GM18858 (cell line): ENCODE data around the gene LCE6A.

Experiments
- ATAC-seq: cut with Tn5 transposase; IDR thresholded peaks from one replicate; pipeline ENCODE4 v1.9.1; 2021; ENCODE audit not compliant: unreplicated experiment

The LCE6A gene, protein sequence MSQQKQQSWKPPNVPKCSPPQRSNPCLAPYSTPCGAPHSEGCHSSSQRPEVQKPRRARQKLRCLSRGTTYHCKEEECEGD

DNA sequence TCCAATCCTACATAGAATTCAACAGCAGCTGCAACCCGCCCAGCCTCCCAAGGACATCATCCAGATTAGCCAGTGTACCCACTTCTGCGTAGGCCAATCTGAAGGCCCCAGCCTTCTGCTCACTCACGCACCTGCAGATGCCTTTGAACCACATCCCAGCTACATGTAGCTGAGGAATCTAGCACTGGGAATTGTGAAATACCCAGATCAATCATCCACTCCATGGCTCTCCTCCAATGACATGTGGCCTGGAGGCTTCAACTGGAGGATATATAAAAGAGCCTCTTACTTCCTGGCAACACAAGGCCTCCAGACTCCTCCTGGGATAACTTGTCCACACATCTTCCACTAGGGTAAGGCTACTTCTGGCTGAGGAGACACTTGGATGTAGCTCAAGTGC lies at the start of gene LCE6A:
TSS of gene LCE6A (plus strand) at position 301 of the 400 bp plus-strand sequence. CDS start 665 bp downstream, outside the sequence.
- ATAC-seq: no peak

DNA sequence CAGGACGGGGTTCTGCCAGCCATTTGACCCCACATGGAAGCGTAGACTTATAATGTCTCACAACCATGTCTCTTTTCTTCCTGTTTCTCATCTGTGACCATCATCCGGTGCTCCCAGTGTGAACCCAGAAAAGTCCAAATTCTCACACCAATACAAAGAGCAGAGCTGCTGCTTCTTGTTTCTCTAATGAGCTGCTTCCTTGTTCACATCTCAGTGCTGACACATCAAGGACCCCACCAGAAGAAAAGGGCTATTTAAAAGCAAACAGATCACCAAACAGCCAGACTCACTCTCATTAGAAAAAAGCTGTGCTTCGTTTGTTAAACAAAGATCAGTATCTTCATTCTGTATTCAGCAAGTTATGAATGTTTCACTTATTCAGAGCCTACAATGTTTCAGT lies 47.0 kb upstream of the LCE6A start:
- ATAC-seq: no peak

DNA sequence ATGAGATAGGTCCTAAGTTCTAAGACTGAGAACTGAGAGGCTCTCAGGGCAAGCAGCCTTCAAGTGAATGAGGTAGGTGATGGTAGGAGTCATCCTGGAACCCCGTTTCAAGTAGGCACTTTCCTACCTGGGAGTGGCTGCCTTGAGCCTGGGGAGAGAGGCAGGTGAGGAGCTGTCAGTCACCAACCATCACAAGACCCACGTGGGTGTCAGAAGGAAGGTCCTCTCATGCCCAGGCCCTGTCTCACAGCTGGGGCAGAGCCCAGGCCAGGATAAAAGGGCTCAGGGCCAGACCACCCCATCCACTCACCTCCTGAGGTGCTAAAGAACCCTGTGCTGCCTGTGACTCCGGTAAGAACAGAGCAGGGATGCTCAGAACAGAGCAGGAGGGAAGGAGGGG lies 46.2 kb upstream of the LCE6A start, which contains the start of gene LCE1D:
TSS of gene LCE1D (plus strand) at position 301 of the 400 bp plus-strand sequence. CDS start 1,074 bp downstream, outside the sequence.
- no peak for ATAC-seq

DNA sequence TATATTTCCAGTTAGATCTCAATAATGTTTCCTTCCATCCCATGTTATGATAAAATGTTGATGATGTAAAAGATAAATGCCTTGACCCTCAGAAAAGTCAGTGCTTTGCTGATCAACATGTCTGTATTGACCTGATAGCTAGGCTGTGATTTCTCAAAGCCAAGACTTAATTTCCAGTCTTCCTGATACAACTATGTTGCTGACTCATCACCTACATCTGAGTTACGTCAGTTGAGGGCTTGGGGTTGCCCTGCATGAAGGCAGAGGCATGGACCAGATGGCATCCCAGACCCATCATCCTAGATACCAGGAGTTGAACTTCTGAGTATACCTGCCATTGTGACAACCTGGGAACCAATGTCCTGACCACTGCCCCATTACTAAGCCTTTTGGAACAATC lies 41.3 kb upstream of the LCE6A start:
- ATAC-seq: no peak

DNA sequence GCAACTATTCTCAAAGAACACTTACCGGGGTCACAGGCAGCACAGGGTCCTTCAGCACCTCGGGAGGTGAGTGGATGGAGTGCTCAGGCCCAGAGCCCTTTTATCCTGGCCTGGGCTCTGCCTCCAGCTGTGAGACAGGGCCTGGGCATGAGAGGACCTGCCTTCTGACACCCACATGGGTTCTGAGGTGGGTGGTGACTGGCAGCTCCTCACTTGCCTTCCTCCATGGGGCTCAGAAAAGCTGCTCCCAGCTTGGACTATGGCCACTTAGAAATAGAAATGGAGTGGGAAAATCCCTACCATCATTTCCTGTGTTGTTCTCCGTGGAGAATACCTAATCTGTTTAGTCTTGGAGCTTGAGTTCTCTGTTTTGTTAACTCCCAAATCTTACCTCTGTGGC lies 36.1 kb upstream of the LCE6A start, which contains the start of gene LCE1C:
TSS of gene LCE1C (minus strand) at position 76 of the 400 bp plus-strand sequence. CDS start 1,173 bp downstream, outside the sequence.
- no peak for ATAC-seq

DNA sequence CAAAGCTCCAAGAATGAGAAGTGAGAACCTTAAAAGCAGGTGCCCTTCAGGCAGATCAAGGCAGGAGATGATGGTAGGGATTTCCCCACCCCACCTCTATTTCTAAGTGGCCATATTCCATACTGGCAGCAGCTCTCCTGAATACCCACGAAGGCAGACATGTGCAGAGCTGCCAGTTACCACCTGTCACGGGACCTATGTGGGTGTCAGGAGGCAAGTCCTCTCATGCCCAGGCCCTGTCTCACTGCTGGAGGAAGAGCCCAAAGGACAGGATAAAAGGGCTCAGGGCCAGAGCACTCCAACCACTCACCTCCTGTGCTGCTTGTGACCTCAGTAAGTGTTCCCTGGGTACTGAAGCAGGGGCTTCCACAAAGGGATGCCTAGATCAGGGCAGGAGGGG lies 31.6 kb upstream of the LCE6A start:
- no peak for ATAC-seq

DNA sequence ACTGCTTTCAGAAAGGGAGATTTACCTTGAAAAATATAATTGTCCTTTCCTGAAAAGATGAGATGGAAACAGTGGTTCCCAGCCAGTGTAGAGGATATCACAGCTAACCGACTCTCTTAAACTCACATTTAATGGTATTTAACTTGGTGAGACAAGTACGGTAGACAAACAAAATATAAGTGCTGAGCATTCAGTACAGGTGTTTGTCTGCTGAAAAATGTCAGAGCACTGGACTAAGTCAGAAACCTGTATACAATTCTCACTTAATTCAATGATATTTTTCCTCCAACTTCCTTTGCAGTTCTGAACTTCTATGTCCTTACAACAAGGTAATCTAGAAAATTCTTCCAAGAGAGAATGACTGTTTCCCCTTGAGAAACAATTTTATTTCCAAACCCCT lies 31.0 kb upstream of the LCE6A start, which contains the start of gene LCE1B:
TSS of gene LCE1B (plus strand) at position 301 of the 400 bp plus-strand sequence. CDS start 476 bp downstream, outside the sequence.
- no peak for ATAC-seq

DNA sequence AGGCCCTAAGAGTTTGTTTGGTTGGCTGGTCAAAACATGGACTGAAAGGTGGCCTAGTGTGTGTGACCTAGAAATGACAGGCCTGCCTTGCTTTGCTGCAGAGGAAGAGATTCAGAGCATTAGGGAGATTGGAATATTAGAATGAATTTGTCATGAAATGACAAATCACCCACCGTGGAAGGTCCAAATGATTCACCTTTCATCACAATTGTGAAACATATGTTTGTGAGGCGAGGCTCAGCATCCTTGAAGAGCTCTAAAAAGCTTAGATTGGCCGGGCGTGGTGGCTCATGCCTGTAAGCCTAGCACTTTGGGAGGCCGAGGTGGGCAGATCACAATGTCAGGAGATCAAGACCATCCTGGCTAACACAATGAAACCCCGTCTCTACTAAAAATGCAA lies 25.3 kb upstream of the LCE6A start:
- ATAC-seq: no peak

DNA sequence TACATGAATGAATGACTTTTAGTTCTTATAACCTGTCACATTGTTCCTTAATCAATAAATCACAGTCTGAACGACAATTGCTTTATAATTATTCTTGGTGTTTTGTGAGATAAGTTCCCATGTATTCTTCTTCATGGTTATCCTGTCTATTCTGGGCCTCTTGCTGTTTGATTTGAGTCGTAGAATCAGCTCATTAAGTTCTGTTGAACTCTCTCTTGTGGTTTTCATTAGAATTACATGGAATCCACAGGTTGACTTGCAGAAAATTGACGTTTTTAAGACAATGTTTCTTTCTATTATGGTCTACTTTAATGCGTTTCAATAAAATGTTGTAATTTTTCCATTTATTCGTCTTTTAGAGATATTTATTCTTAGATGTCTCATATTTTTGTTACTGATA lies 19.4 kb upstream of the LCE6A start:
- no peak for ATAC-seq

DNA sequence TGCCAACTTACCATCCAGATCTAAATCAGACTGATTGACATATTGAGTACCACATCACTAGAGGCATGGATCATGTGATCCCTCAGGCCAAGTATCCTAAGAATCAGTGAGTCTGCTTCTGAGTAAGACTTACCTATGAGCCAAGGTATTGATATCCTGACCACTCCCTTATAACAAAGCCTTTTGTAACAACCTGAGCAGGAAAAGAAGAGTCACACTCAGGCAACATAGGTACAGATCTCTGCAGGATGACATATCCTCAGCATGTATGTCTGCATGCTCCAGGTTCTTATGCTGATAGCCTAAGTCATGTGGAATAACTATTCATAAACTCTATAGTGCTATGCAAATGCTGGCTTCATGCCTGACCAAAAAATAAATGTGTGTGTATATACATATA lies 17.7 kb upstream of the LCE6A start:
- no peak for ATAC-seq

DNA sequence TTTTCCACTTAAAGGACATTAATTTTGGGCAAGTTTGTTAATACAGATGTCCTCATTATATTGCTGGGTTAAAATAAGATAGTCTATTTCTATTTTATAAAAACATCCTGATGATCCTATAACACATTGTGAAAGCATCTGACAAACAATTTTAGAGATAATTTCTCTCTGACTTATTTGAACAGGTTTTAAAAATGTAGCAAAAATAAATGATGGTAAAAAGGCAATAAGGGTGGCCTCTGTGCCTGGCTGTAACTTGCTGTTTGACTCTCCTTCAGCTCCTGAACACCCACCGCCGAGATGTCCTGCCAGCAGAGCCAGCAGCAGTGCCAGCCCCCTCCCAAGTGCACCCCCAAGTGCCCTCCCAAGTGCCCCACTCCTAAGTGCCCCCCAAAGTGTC lies 15.5 kb upstream of the LCE6A start, which contains the start of gene LCE1A:
TSS of gene LCE1A (plus strand) at position 301 of the 400 bp plus-strand sequence. CDS start at position 301, 0 bp downstream.
- no peak for ATAC-seq

DNA sequence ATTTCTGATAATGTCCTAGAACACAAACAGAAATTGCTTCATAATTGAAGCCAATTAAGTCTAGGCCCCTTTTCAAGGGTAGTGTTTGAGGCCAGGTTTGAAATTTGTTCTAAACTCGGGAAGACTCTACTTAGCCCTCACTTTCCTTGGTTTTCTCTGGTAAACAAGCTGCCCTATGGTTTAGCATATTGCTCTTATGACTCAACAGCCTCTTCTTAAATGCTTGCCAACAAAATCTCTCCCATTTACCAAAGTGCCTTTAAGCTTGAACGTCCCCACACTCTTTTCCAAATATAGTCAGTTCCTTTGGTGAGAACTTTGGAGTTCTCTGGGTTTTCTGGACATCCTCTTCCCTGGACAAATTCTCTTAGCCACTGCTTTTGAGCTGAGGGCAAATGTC lies 5.8 kb upstream of the LCE6A start:
- no peak for ATAC-seq

DNA sequence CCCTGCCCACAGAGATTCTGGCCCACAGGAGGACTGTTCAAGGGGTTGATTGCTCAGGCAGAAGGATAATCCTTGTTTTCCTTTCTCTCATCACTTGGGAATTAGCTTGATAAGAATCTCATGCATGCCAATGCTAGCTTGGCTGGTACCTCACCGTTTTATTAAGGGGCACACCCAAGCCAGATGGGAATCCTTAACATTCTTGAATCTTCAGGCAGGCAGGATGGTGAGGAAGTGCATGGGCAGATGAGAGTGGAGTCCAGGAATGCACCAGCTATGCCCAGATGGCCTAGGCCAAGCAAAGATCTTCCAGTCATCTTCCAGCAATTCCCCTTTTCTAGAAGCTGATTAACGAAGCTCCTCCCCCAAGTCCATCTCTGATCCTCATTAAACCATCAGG lies 13.0 kb downstream of the LCE6A start:
- no peak for ATAC-seq

DNA sequence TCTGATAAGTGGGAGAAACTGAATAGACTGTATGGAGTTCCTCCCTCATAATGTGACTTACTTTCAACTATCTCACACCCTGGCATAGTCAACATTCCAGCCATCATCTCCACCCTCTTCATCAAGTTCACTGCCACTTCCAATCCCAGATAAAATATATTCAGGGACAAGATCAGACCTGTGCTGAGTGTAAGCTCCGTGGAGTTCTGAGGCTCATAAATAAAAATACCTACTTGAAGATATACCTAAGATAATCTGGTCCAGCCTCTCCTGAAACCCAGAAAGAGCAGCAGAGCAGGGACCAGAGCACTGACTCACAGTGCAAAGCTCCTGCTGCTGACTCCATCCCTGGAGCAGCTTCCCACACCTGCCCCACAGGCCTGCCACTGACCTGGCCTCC lies 15.4 kb downstream of the LCE6A start:
- ATAC-seq: no peak

DNA sequence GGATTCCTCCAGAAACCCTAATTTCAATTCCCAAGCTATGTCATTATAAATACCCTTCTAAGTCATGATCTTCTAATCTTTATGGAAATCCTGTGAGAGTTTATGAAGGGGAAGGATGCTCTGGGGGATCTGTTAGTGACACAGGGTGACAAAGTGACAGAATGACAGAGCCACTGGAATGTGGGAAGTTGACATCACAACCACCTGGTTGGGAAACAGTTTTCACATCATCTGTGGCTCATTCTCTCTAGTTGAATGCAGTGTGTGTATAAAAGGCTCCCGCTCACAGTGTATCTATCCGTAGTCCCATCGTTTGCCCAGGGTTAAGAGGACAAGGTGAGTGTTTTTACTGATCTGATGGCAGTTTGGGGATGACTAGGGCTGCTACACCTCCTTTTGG lies 17.0 kb downstream of the LCE6A start, which contains the start of gene LCE7A:
TSS of gene LCE7A (plus strand) at position 301 of the 400 bp plus-strand sequence. CDS start 702 bp downstream, outside the sequence.
- no peak for ATAC-seq

DNA sequence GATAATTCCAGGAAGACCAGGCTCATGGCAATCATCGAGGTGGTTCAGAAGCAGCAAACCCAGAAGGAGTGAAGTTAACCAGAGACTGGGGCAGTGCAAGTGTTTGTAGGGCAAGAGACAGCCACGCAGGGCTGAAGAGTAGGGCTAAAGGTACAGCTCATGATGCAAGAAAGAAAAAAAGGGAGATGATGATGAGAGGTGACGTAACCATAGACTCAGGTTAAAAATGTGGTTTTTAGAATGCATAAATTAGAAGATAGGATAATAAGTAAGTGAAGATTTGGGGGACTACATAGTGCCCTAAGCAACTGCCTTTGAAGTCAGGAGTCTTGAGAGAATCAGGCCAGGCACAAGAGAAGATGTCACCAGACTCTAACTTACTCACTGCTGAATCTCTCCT lies 17.5 kb downstream of the LCE6A start:
- no peak for ATAC-seq

DNA sequence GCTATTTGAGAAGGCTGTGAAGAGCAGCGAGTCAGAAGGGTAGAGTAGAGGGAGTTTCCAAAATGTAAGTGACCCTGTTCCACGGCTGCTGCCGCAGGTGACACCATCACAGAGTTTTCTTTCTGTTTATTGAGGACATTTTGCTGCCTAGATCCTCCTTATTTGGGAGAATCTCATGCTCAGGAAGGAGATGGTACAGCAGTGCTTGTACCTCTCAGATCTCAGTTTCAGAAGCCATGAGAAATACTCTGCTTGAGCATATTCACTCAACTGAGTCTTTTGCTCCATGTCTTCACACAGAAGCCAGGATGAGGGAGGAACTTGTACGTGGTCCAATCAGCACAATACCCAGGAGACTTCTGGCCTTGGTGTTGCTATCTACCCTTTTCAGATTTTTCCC lies 18.7 kb downstream of the LCE6A start:
- no peak for ATAC-seq

DNA sequence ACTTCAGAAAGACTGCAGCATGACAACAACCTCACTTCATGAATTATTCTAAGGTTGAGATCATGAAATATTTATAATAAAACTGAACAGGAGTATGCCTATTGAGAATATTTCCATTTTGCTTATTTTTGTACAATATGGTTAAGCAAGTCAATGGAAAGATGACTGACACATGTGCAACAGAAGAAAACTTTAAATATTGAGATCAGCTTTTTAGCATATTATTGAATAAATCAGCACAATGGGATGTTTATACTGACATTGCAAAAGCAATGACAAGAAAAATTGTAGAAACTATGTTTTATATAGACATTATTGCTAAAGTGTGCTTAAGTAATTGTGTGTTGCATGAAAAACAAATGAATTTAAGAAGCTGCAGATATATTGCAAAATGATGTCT lies 21.8 kb downstream of the LCE6A start:
- ATAC-seq: no peak

DNA sequence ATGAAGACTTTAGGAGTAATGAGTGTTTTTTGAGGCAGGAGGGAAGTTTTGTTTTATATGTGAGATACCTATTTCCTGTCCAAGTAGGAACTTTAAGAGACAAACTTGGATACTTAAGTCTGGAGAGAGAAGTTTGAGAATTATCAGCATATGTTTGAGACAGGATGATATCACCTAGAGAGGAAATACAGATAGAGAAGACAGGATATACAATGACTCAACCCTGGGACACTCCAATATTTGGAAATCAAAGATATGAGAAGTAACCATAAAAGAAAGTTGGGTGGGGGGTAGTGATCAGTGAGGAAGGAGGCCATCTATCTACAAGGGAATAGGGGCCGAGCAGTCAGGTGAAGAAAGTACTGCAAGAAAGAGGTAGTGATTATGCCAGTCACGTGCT lies 23.7 kb downstream of the LCE6A start:
- ATAC-seq: no peak

DNA sequence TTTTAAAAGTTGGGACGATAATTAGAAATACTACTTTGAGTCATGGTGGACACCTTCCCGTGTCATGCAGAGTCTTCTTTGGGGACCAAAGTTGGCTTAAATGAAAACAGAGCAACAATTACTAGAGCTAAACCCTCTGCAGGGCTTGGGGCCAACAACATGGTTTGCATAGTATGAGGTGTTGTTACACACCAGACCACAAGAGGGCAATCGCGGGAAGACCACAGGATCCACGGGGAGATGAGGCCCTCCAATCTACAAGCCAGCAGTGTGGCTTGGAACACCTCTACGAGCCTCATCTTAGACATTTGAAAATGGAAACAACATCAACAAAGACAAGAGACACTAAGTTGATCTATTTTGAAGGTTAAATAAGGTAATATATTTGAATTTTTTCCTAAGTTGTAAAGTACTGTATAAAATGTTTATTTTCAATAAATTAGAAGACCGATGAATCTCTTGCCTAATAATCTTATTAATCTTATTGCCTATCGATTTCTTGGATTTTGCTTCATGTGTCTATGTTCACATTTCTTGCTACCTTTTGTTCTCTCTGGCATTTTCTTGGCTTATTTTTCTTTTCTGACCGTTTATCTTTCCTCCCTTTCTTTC lies 27.3 kb downstream of the LCE6A start:
- peak; percentile 47 for ATAC-seq

DNA sequence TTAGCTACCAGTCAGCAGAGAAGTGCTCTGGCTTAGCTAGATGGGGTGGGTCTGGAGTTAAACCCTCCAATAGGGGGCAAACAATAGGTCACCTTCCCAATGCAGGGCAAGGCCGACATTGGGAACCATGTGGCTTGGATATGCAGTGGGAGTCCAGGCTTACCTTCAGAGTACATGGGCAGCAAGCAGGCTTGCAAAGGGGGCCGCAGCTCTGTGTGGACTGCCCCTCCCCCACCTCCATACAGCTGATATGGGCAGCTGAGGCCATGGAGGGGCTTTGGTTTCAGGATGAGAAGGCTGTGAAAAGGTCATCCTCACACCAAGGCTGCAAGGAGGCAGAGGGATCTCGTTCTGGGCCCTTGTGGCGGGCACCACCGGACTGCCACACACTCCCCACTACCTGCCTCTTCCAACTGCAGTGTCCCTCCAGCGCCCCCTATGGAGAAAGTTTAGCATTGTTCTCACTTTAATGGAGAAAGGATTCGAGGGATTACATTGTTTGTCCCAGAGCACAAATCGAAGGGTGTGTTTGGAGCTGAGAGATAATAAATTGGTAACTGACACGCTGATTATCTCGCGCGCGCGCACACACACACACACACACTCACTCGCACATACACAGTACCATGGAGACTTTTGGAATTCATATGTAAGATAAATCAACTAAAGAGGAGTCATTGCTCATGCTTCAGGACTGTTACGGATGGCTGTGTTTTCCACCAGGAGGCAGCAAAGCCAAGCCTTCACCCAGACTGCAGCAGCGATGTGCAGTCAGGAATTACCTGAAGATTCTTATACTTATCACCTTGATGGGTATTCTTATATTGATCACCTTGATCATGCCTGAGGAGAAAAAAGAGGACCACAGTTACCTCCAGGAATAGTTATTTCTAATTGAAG lies 28.4 kb downstream of the LCE6A start:
- no peak for ATAC-seq

DNA sequence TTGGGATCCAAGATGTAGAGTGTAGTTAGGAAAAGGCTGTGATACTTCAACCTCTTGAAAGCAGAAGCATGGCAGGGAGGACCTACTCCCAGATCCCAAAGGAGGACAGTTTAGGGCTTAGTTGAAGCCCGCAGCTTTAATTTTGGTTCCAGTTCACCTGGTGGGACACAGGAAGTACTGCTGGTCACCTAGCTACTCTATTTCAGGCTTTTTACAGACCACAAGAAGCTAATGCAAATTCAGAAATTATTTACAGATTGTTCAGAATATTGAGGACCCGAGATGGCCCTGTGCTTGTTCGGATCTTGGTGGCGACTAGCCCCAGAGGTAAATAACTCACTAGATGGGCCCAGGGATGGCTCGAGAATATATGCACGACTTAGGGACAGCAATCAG lies 29.1 kb downstream of the LCE6A start:
- ATAC-seq: no peak
